GM20000 (cell line): Measurements from ENCODE around the gene PRELID3B.
A peak's percentile ranks its signal among the peaks of the same experiment; 100 is the strongest.

ENCODE experiments used
- DNase-seq: peaks from one replicate; pipeline ENCODE4 v3.0.0; 2012; ENCODE audit warnings: low spot score
- CTCF ChIP-seq: IDR thresholded peaks from 2 replicates; pipeline ENCODE4 v1.5.1; 2012; ENCODE audit warnings: mild to moderate bottlenecking, control low read depth; ENCODE audit errors: extremely low read depth, missing control alignments

PRELID3B gene

GRCh38 chr20:59032023-59032712, 10.4 kb downstream of the PRELID3B start, which contains the start of gene ATP5F1E:
Gene ATP5F1E, minus strand, starts transcription at chr20:59032335. Its CDS starts 84 bp downstream, at chr20:59032251.
- no peak for TF ChIP-seq CTCF
- DNase-seq, result peak; percentile 98

GRCh38 chr20:59031564-59032022, 11.0 kb downstream of the PRELID3B start:
- DNase-seq, result no peak

GRCh38 chr20:59030911-59031563, 11.5 kb downstream of the PRELID3B start:
- TF ChIP-seq CTCF, result no peak
- DNase-seq, result no peak

More at GRCh38 chr20:59031564-59032022, 11.0 kb downstream of the PRELID3B start:
- TF ChIP-seq CTCF, result no peak

- DNase-seq, result no peak
- no peak for TF ChIP-seq CTCF
These were observed 13.8 kb downstream of the PRELID3B start for GRCh38 chr20:59028812-59029211.

- TF ChIP-seq CTCF, result no peak
- no peak for DNase-seq
These were observed 14.8 kb downstream of the PRELID3B start for GRCh38 chr20:59027741-59028320.

- no peak for DNase-seq
- no peak for TF ChIP-seq CTCF
These were observed 15.5 kb downstream of the PRELID3B start for GRCh38 chr20:59026904-59027740.
